ENCODE measurements around the gene MYO1B. TPM values are rescaled to one million over a fixed set of nuclear protein-coding genes. Genes with fewer than 3 reads are reported as not detected.
"Not testable (repeated sequence)": the region's sequence is repeated elsewhere in the genome, so short reads cannot be mapped to it uniquely, and the experiment has no call there.

The MYO1B gene
- total RNA-seq, 6 experiments from 2014 or later: 214 to 254 (median 236) TPM

- H3K27me3 Mint-ChIP-seq (ENCODE audit: insufficient read depth): peaks cover 3% of the 10 kb centered on the region; the same call in 1 of the 2 replicates
- no peak overlapping the region for H3K27ac Mint-ChIP-seq
- no peak for DNase-seq
- H3K36me3 Mint-ChIP-seq (ENCODE audit: low read depth): no peaks in the 10 kb centered on the region
- H3K4me3 Mint-ChIP-seq: no peak overlapping the region
- H3K4me1 Mint-ChIP-seq (ENCODE audit: low read depth): peaks cover 20% of the 10 kb centered on the region
- no peaks in the 10 kb centered on the region for H3K9me3 Mint-ChIP-seq
- TF ChIP-seq CTCF (IDR thresholded peaks at IDR 0.05): no peak
These were observed 198.2 kb downstream of the MYO1B start for GRCh38 chr2:191443446-191443845.

GRCh38 chr2:191446910-191447309, 201.7 kb downstream of the MYO1B start:
- no peak for DNase-seq
- no peak for TF ChIP-seq CTCF (IDR thresholded peaks at IDR 0.05)
- Mint-ChIP-seq H3K27ac (no peak overlapping the region), H3K36me3 (ENCODE audit: low read depth) (no peaks in the 10 kb centered on the region), H3K27me3 (ENCODE audit: insufficient read depth) (no peaks in the 10 kb centered on the region; the same call in 1 of the 2 replicates), H3K4me3 (no peak overlapping the region), H3K4me1 (ENCODE audit: low read depth) (peaks cover 21% of the 10 kb centered on the region), H3K9me3 (no peaks in the 10 kb centered on the region)

- H3K27ac Mint-ChIP-seq: no peak overlapping the region
- no peak overlapping the region for H3K4me3 Mint-ChIP-seq
- DNase-seq: no peak
- H3K36me3 Mint-ChIP-seq (ENCODE audit: low read depth): no peaks in the 10 kb centered on the region
- no peaks in the 10 kb centered on the region for H3K9me3 Mint-ChIP-seq
- peaks cover 1% of the 10 kb centered on the region for H3K27me3 Mint-ChIP-seq (ENCODE audit: insufficient read depth)
- TF ChIP-seq CTCF (IDR thresholded peaks at IDR 0.05): no peak
- H3K4me1 Mint-ChIP-seq (ENCODE audit: low read depth): peaks cover 7% of the 10 kb centered on the region; the same call in 1 of the 2 replicates
These were observed 205.9 kb downstream of the MYO1B start for GRCh38 chr2:191451116-191451515.

GRCh38 chr2:191452065-191452464, 206.9 kb downstream of the MYO1B start:
- Mint-ChIP-seq H3K27ac (no peak overlapping the region), H3K4me1 (ENCODE audit: low read depth) (peaks cover 7% of the 10 kb centered on the region; the same call in 1 of the 2 replicates), H3K36me3 (ENCODE audit: low read depth) (no peaks in the 10 kb centered on the region), H3K27me3 (ENCODE audit: insufficient read depth) (peaks cover 1% of the 10 kb centered on the region), H3K4me3 (no peak overlapping the region), H3K9me3 (no peaks in the 10 kb centered on the region)
- DNase-seq: no peak
- TF ChIP-seq CTCF (IDR thresholded peaks at IDR 0.05): no peak

GRCh38 chr2:191453761-191454160, 208.6 kb downstream of the MYO1B start:
- H3K36me3 Mint-ChIP-seq (ENCODE audit: low read depth): no peaks in the 10 kb centered on the region; the same call in 1 of the 2 replicates
- no peak overlapping the region for H3K27ac Mint-ChIP-seq
- no peak for DNase-seq
- TF ChIP-seq CTCF (IDR thresholded peaks at IDR 0.05): no peak
- H3K4me3 Mint-ChIP-seq: no peak overlapping the region
- H3K9me3 Mint-ChIP-seq: no peaks in the 10 kb centered on the region
- peaks cover 7% of the 10 kb centered on the region; the same call in 1 of the 2 replicates for H3K4me1 Mint-ChIP-seq (ENCODE audit: low read depth)
- peaks cover 1% of the 10 kb centered on the region for H3K27me3 Mint-ChIP-seq (ENCODE audit: insufficient read depth)

GRCh38 chr2:191456506-191456905, 211.3 kb downstream of the MYO1B start:
- not testable (repeated sequence) for DNase-seq; H3K4me1 Mint-ChIP-seq (ENCODE audit: low read depth); H3K27ac Mint-ChIP-seq; H3K4me3 Mint-ChIP-seq; H3K27me3 Mint-ChIP-seq (ENCODE audit: insufficient read depth)
- H3K36me3 Mint-ChIP-seq (ENCODE audit: low read depth): peaks cover 13% of the 10 kb centered on the region; the same call in 1 of the 2 replicates
- H3K9me3 Mint-ChIP-seq: peaks cover 14% of the 10 kb centered on the region

All from HFFc6 (cell line).